Large intestine (tissue), 3 donors: ENCODE measurements around the gene SMYD2. TPM values are rescaled to one million over a fixed set of nuclear protein-coding genes. Genes with fewer than 3 reads are reported as not detected.
A peak's percentile ranks its signal among the peaks of the same experiment; 100 is the strongest.

Source experiments
- DNase-seq, 2 donors: peaks; one replicate each; pipeline versions ENCODE4 v3.0.0 to v3.0.0-alpha.2; 2013
- H3K27ac ChIP-seq: one replicate; pipeline ENCODE4 v1.5.1; 2013; ENCODE audit warnings: low read length
- H3K27me3 ChIP-seq: 2 replicates; pipeline ENCODE4 v1.6.1; 2013; ENCODE audit warnings: low read length; ENCODE audit not compliant: control insufficient read depth, insufficient read depth
- H3K36me3 ChIP-seq: 2 replicates; pipeline ENCODE4 v1.6.1; 2013; ENCODE audit warnings: low read length; ENCODE audit not compliant: control insufficient read depth, insufficient read depth
- H3K4me1 ChIP-seq: one replicate; pipeline ENCODE4 v1.6.1; 2013; ENCODE audit warnings: low read length; ENCODE audit not compliant: control insufficient read depth, insufficient read depth
- H3K4me3 ChIP-seq: one replicate; pipeline ENCODE4 v1.5.1; 2013; ENCODE audit warnings: low read length
- H3K9me3 ChIP-seq: one replicate; pipeline ENCODE4 v1.6.1; 2013; ENCODE audit warnings: mild to moderate bottlenecking, low read depth, low read length, moderate library complexity; ENCODE audit not compliant: control insufficient read depth
- WGBS: methylation state at CpG from one replicate; pipeline ENCODE4 v1.1.5; 2013; ENCODE audit warnings: low lambda C conversion rate; ENCODE audit not compliant: insufficient coverage; 5-methylcytosine and 5-hydroxymethylcytosine counted together
- polyA plus RNA-seq: library from polyadenylated mRNA; unstranded; fragments of 120-200 nt; gene quantifications from one replicate; pipeline ENCODE4 v1.2.1, GENCODE V29; 2013

Gene SMYD2
- polyA plus RNA-seq, 1 donor: 46.9 TPM

- Histone ChIP-seq H3K4me3 (no peak overlapping the region), H3K27me3 (no peaks in the 10 kb centered on the region), H3K27ac (no peak overlapping the region), H3K4me1 (no peaks in the 10 kb centered on the region), H3K36me3 (peaks cover 34% of the 10 kb centered on the region), H3K9me3 (no peaks in the 10 kb centered on the region)
- no peak for DNase-seq
- WGBS: no CpG with 5 or more reads among the region's 6 CpGs
These were observed 37.4 kb downstream of the SMYD2 start for GRCh38 chr1:214318356-214318755.

GRCh38 chr1:214318956-214319736 is 38.2 kb downstream of the SMYD2 start:
- DNase-seq: no peak
- no CpG with 5 or more reads among the region's 10 CpGs for WGBS
- no peak overlapping the region for H3K27ac ChIP-seq
- H3K9me3 ChIP-seq: no peaks in the 10 kb centered on the region
- no peak overlapping the region for H3K4me3 ChIP-seq
- peaks cover 34% of the 10 kb centered on the region for H3K36me3 ChIP-seq
- no peaks in the 10 kb centered on the region for H3K27me3 ChIP-seq
- H3K4me1 ChIP-seq: no peaks in the 10 kb centered on the region

- no peak overlapping the region for H3K27ac ChIP-seq
- no peaks in the 10 kb centered on the region for H3K4me1 ChIP-seq
- WGBS: 95% methylated on average over 4 of the region's 5 CpGs
These were observed 39.0 kb downstream of the SMYD2 start for GRCh38 chr1:214319938-214320337.

GRCh38 chr1:214321705-214322453 is 40.9 kb downstream of the SMYD2 start:
- Histone ChIP-seq H3K9me3 (no peaks in the 10 kb centered on the region), H3K27ac (no peak overlapping the region), H3K36me3 (peaks cover 24% of the 10 kb centered on the region), H3K4me1 (no peaks in the 10 kb centered on the region), H3K27me3 (no peaks in the 10 kb centered on the region), H3K4me3 (no peak overlapping the region)
- no peak for DNase-seq
- WGBS: no CpG with 5 or more reads among the region's 5 CpGs

More at GRCh38 chr1:214319938-214320337, 39.0 kb downstream of the SMYD2 start:
- H3K9me3 ChIP-seq: no peaks in the 10 kb centered on the region
- H3K36me3 ChIP-seq: peaks cover 35% of the 10 kb centered on the region
- no peaks in the 10 kb centered on the region for H3K27me3 ChIP-seq
- no peak overlapping the region for H3K4me3 ChIP-seq
- DNase-seq: no peak

DNA sequence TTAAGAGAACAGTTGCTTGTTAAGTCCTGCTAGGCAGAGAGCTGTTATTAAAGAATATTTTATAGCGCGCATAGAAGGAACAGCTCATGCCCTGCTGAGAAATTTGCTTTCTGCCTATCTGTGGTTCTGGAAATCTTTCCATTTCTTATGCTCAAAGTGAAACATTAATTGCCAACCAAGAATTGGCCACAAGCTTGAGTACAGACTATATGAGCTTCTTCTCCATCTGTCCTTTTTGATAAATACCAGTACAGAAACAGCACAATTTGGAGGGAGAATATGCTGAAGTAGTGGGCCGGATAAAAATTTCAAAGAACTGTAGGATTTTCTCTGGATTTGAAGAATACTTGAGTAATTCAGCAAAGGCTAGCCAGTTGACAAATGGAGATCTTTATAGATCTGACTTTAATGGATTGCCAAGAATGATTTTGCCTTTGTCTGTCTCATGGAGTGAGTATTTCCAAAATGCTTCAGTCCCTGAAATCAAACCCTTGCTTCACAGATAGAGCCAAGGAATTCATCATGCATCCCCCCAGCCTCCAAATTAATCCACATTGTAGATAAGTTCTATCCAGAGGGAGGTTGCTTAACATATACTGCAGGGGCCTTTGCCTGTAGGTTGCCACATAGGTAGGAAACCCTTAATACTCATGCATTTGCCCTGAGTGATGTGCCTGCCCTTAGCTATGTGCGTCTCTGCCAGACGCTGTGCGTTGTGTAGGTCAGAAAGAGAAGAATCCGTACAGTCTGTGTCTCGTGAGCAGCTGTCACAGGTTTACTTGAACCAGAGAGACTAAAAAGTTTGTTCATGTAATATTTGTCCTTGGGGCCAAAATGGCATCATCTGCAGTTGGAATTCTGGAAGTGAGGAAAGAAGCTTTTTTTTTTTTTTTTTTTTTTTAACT is 44.2 kb downstream of the SMYD2 start:
- DNase-seq: no peak
- Histone ChIP-seq H3K27ac (no peak overlapping the region), H3K9me3 (no peaks in the 10 kb centered on the region), H3K4me3 (no peak overlapping the region), H3K36me3 (peaks cover 28% of the 10 kb centered on the region), H3K4me1 (no peaks in the 10 kb centered on the region), H3K27me3 (no peaks in the 10 kb centered on the region)
- WGBS: 100% methylated on average over 1 of the region's 8 CpGs

- Histone ChIP-seq H3K4me1 (no peaks in the 10 kb centered on the region), H3K27me3 (no peaks in the 10 kb centered on the region), H3K9me3 (no peaks in the 10 kb centered on the region), H3K36me3 (peaks cover 34% of the 10 kb centered on the region), H3K4me3 (no peak overlapping the region), H3K27ac (no peak overlapping the region)
- 0% methylated on average over 1 of the region's 5 CpGs for WGBS
- DNase-seq: no peak
These were observed 45.4 kb downstream of the SMYD2 start for GRCh38 chr1:214326406-214326805.

- peaks cover 35% of the 10 kb centered on the region for H3K36me3 ChIP-seq
- H3K4me1 ChIP-seq: no peaks in the 10 kb centered on the region
- no peaks in the 10 kb centered on the region for H3K27me3 ChIP-seq
- DNase-seq: no peak
- H3K4me3 ChIP-seq: no peak overlapping the region
- H3K9me3 ChIP-seq: no peaks in the 10 kb centered on the region
- H3K27ac ChIP-seq: no peak overlapping the region
- WGBS: no CpG with 5 or more reads among the region's 1 CpG
These were observed 46.6 kb downstream of the SMYD2 start for GRCh38 chr1:214327514-214327913.

DNA sequence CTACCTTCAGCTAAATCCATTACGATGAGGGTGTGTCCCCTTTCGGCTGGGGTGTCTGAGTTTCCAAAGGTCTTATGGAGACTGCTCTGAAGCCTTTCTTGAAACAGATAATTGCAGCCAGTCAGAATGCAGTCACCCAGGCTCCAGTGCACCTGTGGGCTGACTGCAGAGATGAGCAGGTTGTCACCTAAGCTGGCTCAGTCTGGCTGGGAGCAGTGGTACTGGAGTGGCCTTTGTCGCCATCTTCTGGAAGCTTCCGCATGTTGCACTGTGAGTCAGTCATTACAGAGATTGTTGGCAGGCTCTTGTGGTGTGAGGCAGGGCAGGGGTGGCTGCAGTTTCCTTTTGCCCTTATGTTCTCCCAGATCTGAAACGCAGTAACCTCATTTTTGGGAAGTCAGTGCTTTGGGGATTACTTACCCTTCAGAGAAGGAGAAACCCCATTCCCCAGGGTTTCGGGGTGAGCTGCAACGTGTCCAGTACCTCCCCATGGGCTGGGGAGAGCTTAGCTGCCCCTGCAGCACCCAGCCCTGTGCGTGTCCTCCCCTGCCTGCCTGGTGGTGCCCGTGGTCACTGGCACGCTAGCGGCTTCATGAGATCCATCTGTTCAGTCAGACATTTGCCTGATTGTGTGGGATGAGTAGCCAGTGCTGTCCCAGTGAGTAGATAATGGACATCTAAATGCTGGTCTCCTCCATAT is 48.0 kb downstream of the SMYD2 start:
- H3K9me3 ChIP-seq: no peaks in the 10 kb centered on the region
- H3K27ac ChIP-seq: no peak overlapping the region
- H3K4me1 ChIP-seq: no peaks in the 10 kb centered on the region
- no CpG with 5 or more reads among the region's 11 CpGs for WGBS
- H3K27me3 ChIP-seq: no peaks in the 10 kb centered on the region
- peaks cover 38% of the 10 kb centered on the region for H3K36me3 ChIP-seq
- DNase-seq: peak; percentile 69 to 73
- no peak overlapping the region for H3K4me3 ChIP-seq

DNA sequence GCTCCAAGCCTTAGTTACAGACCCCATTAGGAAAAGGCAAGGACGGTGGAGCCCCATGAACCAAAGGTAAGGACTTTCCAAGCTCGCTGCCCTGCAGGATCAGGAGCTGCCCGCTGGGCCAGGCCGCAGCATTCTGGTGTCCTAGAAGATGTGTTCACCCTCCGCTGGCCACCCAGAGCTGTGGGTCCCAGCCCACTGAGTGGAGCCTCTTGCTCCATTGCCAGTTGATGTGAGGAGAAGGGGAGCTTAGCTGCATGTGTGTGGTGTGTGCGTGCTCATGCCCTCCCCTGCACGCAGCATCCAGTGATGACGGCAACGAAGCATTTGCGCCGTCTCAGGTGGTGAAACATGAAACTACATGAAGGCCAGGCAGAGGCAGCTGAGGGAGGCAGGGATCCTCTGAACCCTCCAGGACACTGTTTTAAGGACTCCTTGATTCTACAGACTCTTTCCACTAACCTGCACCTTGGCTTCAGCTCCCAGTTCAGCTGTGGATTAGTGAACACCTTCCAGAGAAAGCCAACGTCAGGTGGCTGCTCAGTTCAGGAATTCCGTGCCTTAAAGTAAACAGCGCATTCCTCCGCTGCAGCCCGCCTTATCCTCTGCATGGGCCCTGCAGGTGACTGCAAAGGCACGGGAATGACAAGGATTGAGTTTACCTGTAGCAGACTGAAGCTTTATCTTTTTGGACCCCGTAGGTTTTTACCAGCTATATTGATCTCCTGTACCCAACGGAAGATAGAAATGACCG is 48.7 kb downstream of the SMYD2 start:
- Histone ChIP-seq H3K9me3 (no peaks in the 10 kb centered on the region), H3K27ac (no peak overlapping the region), H3K27me3 (no peaks in the 10 kb centered on the region), H3K36me3 (peaks cover 45% of the 10 kb centered on the region), H3K4me1 (no peaks in the 10 kb centered on the region), H3K4me3 (no peak overlapping the region)
- WGBS: 80% methylated on average over 1 of the region's 20 CpGs
- DNase-seq: no peak
